Suprapubic skin (tissue), 4 donors: ENCODE results near the gene HOXB9. TPM values are rescaled to one million over a fixed set of nuclear protein-coding genes. Genes with fewer than 3 reads are reported as not detected.
A peak's percentile ranks its signal among the peaks of the same experiment; 100 is the strongest.

ENCODE experiments used
- DNase-seq, 2 donors: peaks; one replicate each; pipeline ENCODE4 v3.0.0-alpha.2; 2019; ENCODE audit warnings: low spot score in 2 of 2
- H3K27ac ChIP-seq: fragments of 200-600 bp; sonication (generic); one replicate; pipeline ENCODE4 v1.5.1; 2019
- H3K27me3 ChIP-seq: fragments of 200-600 bp; sonication (generic); one replicate; pipeline ENCODE4 v1.5.1; 2019
- H3K36me3 ChIP-seq: fragments of 200-600 bp; sonication (generic); one replicate; pipeline ENCODE4 v1.5.1; 2019
- H3K4me1 ChIP-seq: fragments of 200-600 bp; sonication (generic); one replicate; pipeline ENCODE4 v1.5.1; 2019
- H3K4me3 ChIP-seq: fragments of 200-600 bp; sonication (generic); one replicate; pipeline ENCODE4 v1.5.1; 2019; ENCODE audit warnings: mild to moderate bottlenecking
- H3K9me3 ChIP-seq: fragments of 200-600 bp; sonication (generic); one replicate; pipeline ENCODE4 v1.5.1; 2019
- CTCF ChIP-seq, 2 donors: fragments of 200-600 bp in 1 of 2; fragments of 450-650 bp in 1 of 2; sonication (generic) in 1 of 2; IDR thresholded peaks; one replicate each; pipeline ENCODE4 v1.5.1; 2016 to 2019; ENCODE audit warnings: antibody characterized with exemption in 2 of 2, mild to moderate bottlenecking in 1 of 2, moderate library complexity in 1 of 2
- EP300 ChIP-seq: sonication (generic); formaldehyde crosslinking; IDR thresholded peaks from one replicate; pipeline ENCODE4 v1.6.1; 2017; ENCODE audit warnings: antibody characterized with exemption
- POLR2A ChIP-seq, 2 donors: fragments of 450-650 bp; IDR thresholded peaks; one replicate each; pipeline ENCODE4 v1.6.1; 2017; ENCODE audit warnings: antibody characterized with exemption in 2 of 2, mild to moderate bottlenecking in 2 of 2, moderate library complexity in 2 of 2
- POLR2AphosphoS5 ChIP-seq, 3 donors: sonication (generic); formaldehyde crosslinking; IDR thresholded peaks; one replicate each; pipeline ENCODE4 v1.6.1; 2017; ENCODE audit warnings: antibody characterized with exemption in 3 of 3
- WGBS: methylation state at CpG from one replicate; pipeline ENCODE4 v1.1.5; 2018; 5-methylcytosine and 5-hydroxymethylcytosine counted together
- total RNA-seq, 4 donors: library from RNA; depleted of rRNA; stranded (reverse); fragments of >200 nt; gene quantifications; one replicate each; pipeline ENCODE4 v1.1.0, GENCODE V29; 2016

Gene HOXB9
- total RNA-seq, 4 donors from 2014 or later, result 0.23 to 0.42 TPM; not detected in 2

GRCh38 chr17:48596000-48596734 lies 30.0 kb downstream of the HOXB9 start:
- peaks cover 3% of the 10 kb centered on the region for H3K36me3 ChIP-seq
- no peaks in the 10 kb centered on the region for H3K9me3 ChIP-seq
- no peak for TF ChIP-seq POLR2A (IDR thresholded peaks at IDR 0.05)
- no peak for TF ChIP-seq CTCF (IDR thresholded peaks at IDR 0.05)
- no peak for DNase-seq
- H3K27ac ChIP-seq, result no peak overlapping the region
- 44% methylated on average over 52 of the region's 54 CpGs for WGBS
- peaks cover 66% of the 10 kb centered on the region for H3K27me3 ChIP-seq
- H3K4me1 ChIP-seq, result peaks cover 54% of the 10 kb centered on the region
- peak overlapping the region; percentile 67 for H3K4me3 ChIP-seq

GRCh38 chr17:48595278-48595999 lies 30.7 kb downstream of the HOXB9 start:
- Histone ChIP-seq H3K9me3 (no peaks in the 10 kb centered on the region), H3K27ac (peak overlapping the region; percentile 13), H3K27me3 (peaks cover 59% of the 10 kb centered on the region), H3K36me3 (peaks cover 3% of the 10 kb centered on the region), H3K4me3 (no peak overlapping the region), H3K4me1 (peaks cover 53% of the 10 kb centered on the region)
- no peak for DNase-seq
- WGBS, result 74% methylated on average over 18 of the region's 25 CpGs
- no peak for TF ChIP-seq POLR2AphosphoS5 (IDR thresholded peaks at IDR 0.05)
- no peak for TF ChIP-seq POLR2A (IDR thresholded peaks at IDR 0.05)

- Histone ChIP-seq H3K4me3 (peak overlapping the region; percentile 43), H3K9me3 (no peaks in the 10 kb centered on the region), H3K36me3 (peaks cover 3% of the 10 kb centered on the region), H3K4me1 (peaks cover 53% of the 10 kb centered on the region), H3K27ac (peak overlapping the region; percentile 46), H3K27me3 (peaks cover 51% of the 10 kb centered on the region)
- TF ChIP-seq POLR2A (IDR thresholded peaks at IDR 0.05), result no peak
- TF ChIP-seq CTCF (IDR thresholded peaks at IDR 0.05), result no peak
- TF ChIP-seq POLR2AphosphoS5 (IDR thresholded peaks at IDR 0.05), result no peak
- no peak for TF ChIP-seq EP300
- 67% methylated on average over 25 of the region's 25 CpGs for WGBS
- DNase-seq, result no peak
These were observed 31.4 kb downstream of the HOXB9 start for GRCh38 chr17:48594538-48595277.

GRCh38 chr17:48593840-48594537 lies 32.2 kb downstream of the HOXB9 start:
- no peak for DNase-seq
- H3K4me1 ChIP-seq, result peaks cover 53% of the 10 kb centered on the region

More at GRCh38 chr17:48593840-48594537, 32.2 kb downstream of the HOXB9 start:
- no peaks in the 10 kb centered on the region for H3K9me3 ChIP-seq
- TF ChIP-seq EP300 (no peak), POLR2AphosphoS5 (IDR thresholded peaks at IDR 0.05) (peak in 1 of 3 donors; percentile 19), CTCF (IDR thresholded peaks at IDR 0.05) (peak; percentile 92 to 98)
- peaks cover 46% of the 10 kb centered on the region for H3K27me3 ChIP-seq
- peak overlapping the region; percentile 43 for H3K4me3 ChIP-seq
- H3K27ac ChIP-seq, result peak overlapping the region; percentile 50
- WGBS, result 14% methylated on average over 37 of the region's 37 CpGs
- peaks cover 3% of the 10 kb centered on the region for H3K36me3 ChIP-seq
